Measurements from ENCODE around the gene EFCAB9. TPM values are rescaled to one million over a fixed set of nuclear protein-coding genes. Genes with fewer than 3 reads are reported as not detected.

EFCAB9 gene
- polyA plus RNA-seq, 2 of the 4 experiments (the other 2 are of a cell fraction) = not detected

DNA sequence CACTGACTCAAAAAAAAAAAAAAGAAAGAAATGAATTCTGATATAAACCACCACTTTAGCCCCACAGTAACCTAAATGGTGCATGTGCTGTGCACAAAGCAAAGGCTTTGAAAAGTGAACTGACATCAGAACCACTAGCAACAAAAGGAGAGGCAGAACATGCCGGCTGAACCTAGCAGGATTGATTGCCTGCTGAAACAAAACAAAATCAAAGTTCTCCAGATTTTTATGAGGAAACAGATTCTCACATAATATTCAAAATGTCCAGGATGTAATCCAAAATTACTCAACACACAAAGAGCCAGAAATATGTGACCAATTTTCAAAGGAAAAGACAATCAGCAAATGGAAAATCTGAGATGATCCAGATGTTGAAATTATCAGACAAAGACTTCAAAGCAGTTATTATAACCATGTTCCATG is 51.7 kb downstream of the EFCAB9 start:
- H3K4me1 ChIP-seq = 0 out of 3 replicates have a peak, but pooled peaks cover 5% of the 10 kb centered on the region
- H3K4me3 ChIP-seq = no peak overlapping the region
- no peaks in the 10 kb centered on the region for H3K9me3 ChIP-seq
- TF ChIP-seq MAZ (IDR thresholded peaks at IDR 0.05; ENCODE audit: borderline replicate concordance, low read depth, low read length) (no peak), HEYL (CRISPR knock-in tag; IDR thresholded peaks at IDR 0.05) (no peak), FOXS1 (CRISPR knock-in tag; IDR thresholded peaks at IDR 0.05) (no peak), MAFK (IDR thresholded peaks at IDR 0.05; ENCODE audit: partially characterized antibody) (no peak), JUN (IDR thresholded peaks at IDR 0.05) (no peak), FOSB (CRISPR knock-in tag; IDR thresholded peaks at IDR 0.05) (no peak), NR3C1 (IDR thresholded peaks at IDR 0.05) (no peak), CEBPB (IDR thresholded peaks at IDR 0.05) (no peak), SREBF2 (IDR thresholded peaks at IDR 0.05) (no peak), HOXA7 (CRISPR knock-in tag; IDR thresholded peaks at IDR 0.05) (no peak), CBX8 (IDR thresholded peaks at IDR 0.05) (no peak), BHLHE40 (IDR thresholded peaks at IDR 0.05; ENCODE audit: low read depth, low read length) (no peak), GATA3 (IDR thresholded peaks at IDR 0.05; ENCODE audit: borderline replicate concordance) (no peak), ZFP36 (IDR thresholded peaks at IDR 0.05; ENCODE audit: borderline replicate concordance, partially characterized antibody) (no peak), EHF (CRISPR knock-in tag; IDR thresholded peaks at IDR 0.05) (no peak), SMC3 (IDR thresholded peaks at IDR 0.05) (no peak), NPAS2 (CRISPR knock-in tag; IDR thresholded peaks at IDR 0.05; ENCODE audit: borderline replicate concordance) (no peak)
- TF ChIP-seq, protein P1, sequence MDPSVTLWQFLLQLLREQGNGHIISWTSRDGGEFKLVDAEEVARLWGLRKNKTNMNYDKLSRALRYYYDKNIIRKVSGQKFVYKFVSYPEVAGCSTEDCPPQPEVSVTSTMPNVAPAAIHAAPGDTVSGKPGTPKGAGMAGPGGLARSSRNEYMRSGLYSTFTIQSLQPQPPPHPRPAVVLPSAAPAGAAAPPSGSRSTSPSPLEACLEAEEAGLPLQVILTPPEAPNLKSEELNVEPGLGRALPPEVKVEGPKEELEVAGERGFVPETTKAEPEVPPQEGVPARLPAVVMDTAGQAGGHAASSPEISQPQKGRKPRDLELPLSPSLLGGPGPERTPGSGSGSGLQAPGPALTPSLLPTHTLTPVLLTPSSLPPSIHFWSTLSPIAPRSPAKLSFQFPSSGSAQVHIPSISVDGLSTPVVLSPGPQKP (IDR thresholded peaks at IDR 0.05; ENCODE audit: low read depth, low read length) = no peak
- TF ChIP-seq, protein P2, sequence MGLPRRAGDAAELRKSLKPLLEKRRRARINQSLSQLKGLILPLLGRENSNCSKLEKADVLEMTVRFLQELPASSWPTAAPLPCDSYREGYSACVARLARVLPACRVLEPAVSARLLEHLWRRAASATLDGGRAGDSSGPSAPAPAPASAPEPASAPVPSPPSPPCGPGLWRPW (IDR thresholded peaks at IDR 0.05) = no peak
- CTCF ChIA-PET = interaction anchor here (2.0 kb wide), 1 partner anchor 37 kb away, joined by 6 read pairs; no protein-coding TSS in a partner anchor
- DNase-seq (ENCODE audit: low read depth in 1 of 2, low spot score in 1 of 2) (no peak), FAIRE-seq (no peak), ATAC-seq (no peak)
- H3K4me2 ChIP-seq = no peak overlapping the region
- 87% methylated on average over 1 of the region's 1 CpG for WGBS (ENCODE audit: missing lambda C conversion rate)
- POLR2A ChIA-PET = no interaction called here
- H3K27ac ChIP-seq = no peak overlapping the region

DNA sequence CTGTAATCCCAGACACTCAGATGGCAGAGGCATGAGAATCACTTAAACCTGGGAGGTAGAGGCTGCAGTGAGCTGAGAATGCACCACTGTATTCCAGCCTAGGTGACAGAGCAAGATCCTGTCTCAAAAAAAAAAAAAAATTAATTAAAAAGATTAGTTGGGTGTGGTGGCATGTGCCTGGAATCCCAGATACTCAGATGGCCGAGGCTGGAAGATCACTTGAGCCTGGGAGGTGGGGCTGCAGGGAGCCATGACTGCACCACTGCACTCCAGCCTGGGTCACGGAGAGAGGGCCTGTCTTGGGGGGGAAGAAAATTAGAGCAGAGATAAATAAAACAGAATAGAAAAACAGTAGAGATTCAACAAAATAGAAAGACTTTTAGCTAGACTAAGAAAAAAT is 54.7 kb downstream of the EFCAB9 start:
- H3K4me3 ChIP-seq = no peak overlapping the region
- ChIA-PET POLR2A (interaction anchor here (0.7 kb wide), 1 partner anchor 176 kb away, joined by 8 read pairs; no protein-coding TSS in a partner anchor), CTCF (no interaction called here)
- ATAC-seq (no peak), DNase-seq (ENCODE audit: low read depth in 1 of 2, low spot score in 1 of 2) (no peak), FAIRE-seq (no peak)
- TF ChIP-seq, protein P3, sequence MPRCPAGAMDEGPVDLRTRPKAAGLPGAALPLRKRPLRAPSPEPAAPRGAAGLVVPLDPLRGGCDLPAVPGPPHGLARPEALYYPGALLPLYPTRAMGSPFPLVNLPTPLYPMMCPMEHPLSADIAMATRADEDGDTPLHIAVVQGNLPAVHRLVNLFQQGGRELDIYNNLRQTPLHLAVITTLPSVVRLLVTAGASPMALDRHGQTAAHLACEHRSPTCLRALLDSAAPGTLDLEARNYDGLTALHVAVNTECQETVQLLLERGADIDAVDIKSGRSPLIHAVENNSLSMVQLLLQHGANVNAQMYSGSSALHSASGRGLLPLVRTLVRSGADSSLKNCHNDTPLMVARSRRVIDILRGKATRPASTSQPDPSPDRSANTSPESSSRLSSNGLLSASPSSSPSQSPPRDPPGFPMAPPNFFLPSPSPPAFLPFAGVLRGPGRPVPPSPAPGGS (IDR thresholded peaks at IDR 0.05) = no peak
- TF ChIP-seq RCOR1 (IDR thresholded peaks at IDR 0.05; ENCODE audit: low read depth, low read length) (no peak), NPAS2 (CRISPR knock-in tag; IDR thresholded peaks at IDR 0.05; ENCODE audit: borderline replicate concordance) (no peak), HOXB5 (CRISPR knock-in tag; IDR thresholded peaks at IDR 0.05) (no peak), PHF8 (IDR thresholded peaks at IDR 0.05; ENCODE audit: borderline replicate concordance, low read depth) (no peak), RFX5 (IDR thresholded peaks at IDR 0.05) (no peak), RARB (CRISPR knock-in tag; IDR thresholded peaks at IDR 0.05) (no peak), HDAC2 (IDR thresholded peaks at IDR 0.05) (no peak)
- TF ChIP-seq, protein P4, sequence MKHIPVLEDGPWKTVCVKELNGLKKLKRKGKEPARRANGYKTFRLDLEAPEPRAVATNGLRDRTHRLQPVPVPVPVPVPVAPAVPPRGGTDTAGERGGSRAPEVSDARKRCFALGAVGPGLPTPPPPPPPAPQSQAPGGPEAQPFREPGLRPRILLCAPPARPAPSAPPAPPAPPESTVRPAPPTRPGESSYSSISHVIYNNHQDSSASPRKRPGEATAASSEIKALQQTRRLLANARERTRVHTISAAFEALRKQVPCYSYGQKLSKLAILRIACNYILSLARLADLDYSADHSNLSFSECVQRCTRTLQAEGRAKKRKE (CRISPR knock-in tag; IDR thresholded peaks at IDR 0.05; ENCODE audit: low read depth) = no peak
- TF ChIP-seq, protein P5, sequence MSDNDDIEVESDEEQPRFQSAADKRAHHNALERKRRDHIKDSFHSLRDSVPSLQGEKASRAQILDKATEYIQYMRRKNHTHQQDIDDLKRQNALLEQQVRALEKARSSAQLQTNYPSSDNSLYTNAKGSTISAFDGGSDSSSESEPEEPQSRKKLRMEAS (IDR thresholded peaks at IDR 0.05) = no peak
- TF ChIP-seq, protein P6, sequence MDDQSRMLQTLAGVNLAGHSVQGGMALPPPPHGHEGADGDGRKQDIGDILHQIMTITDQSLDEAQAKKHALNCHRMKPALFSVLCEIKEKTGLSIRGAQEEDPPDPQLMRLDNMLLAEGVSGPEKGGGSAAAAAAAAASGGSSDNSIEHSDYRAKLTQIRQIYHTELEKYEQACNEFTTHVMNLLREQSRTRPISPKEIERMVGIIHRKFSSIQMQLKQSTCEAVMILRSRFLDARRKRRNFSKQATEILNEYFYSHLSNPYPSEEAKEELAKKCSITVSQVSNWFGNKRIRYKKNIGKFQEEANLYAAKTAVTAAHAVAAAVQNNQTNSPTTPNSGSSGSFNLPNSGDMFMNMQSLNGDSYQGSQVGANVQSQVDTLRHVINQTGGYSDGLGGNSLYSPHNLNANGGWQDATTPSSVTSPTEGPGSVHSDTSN (IDR thresholded peaks at IDR 0.05) = no peak
- TF ChIP-seq, protein P2 (IDR thresholded peaks at IDR 0.05) = no peak
- H3K9me3 ChIP-seq = no peaks in the 10 kb centered on the region
- no peak overlapping the region for H3K27ac ChIP-seq
- H3K4me1 ChIP-seq = 0 out of 3 replicates have a peak, but pooled peaks cover 5% of the 10 kb centered on the region
- no peak overlapping the region for H3K4me2 ChIP-seq
- 82% methylated on average over 2 of the region's 2 CpGs for WGBS (ENCODE audit: missing lambda C conversion rate)
